Small intestine (tissue), 7 donors: ENCODE measurements around the gene ASB1. TPM values are rescaled to one million over a fixed set of nuclear protein-coding genes. Genes with fewer than 3 reads are reported as not detected.

Source experiments
- DNase-seq, 2 donors: peaks; one replicate each; pipeline versions ENCODE4 v3.0.0 to v3.0.0-alpha.2; 2013
- FAIRE-seq: peaks from 2 replicates; lab custom pipeline; 2012; peaks lifted over from hg19 to GRCh38; lab: Jason Lieb, UNC
- H3K27ac ChIP-seq, 3 donors: one replicate each; pipeline ENCODE4 v1.5.1; 2013; ENCODE audit warnings: low read length in 2 of 3, mild to moderate bottlenecking in 2 of 3, control low read depth in 1 of 3, inconsistent platforms in 1 of 3, low read depth in 1 of 3, moderate library complexity in 1 of 3
- H3K27me3 ChIP-seq, 3 donors: one replicate each; pipeline ENCODE4 v1.6.1; 2013; ENCODE audit warnings: low read length in 3 of 3, inconsistent platforms in 1 of 3; ENCODE audit not compliant: control insufficient read depth in 3 of 3, insufficient read depth in 3 of 3
- H3K36me3 ChIP-seq, 3 donors: one replicate each; pipeline ENCODE4 v1.6.1; 2013; ENCODE audit warnings: low read length in 3 of 3, inconsistent platforms in 1 of 3, low read depth in 1 of 3, mild to moderate bottlenecking in 1 of 3, moderate library complexity in 1 of 3; ENCODE audit not compliant: control insufficient read depth in 3 of 3, insufficient read depth in 2 of 3
- H3K4me1 ChIP-seq, 3 donors: one replicate each; pipeline ENCODE4 v1.6.1; 2013; ENCODE audit warnings: low read length in 2 of 3, inconsistent platforms in 1 of 3, low read depth in 1 of 3, mild to moderate bottlenecking in 1 of 3, moderate library complexity in 1 of 3; ENCODE audit not compliant: control insufficient read depth in 3 of 3, insufficient read depth in 2 of 3
- H3K4me3 ChIP-seq, 3 donors: one replicate each; pipeline ENCODE4 v1.5.1; 2013; ENCODE audit warnings: low read length in 3 of 3, control low read depth in 1 of 3, inconsistent platforms in 1 of 3, low read depth in 1 of 3, mild to moderate bottlenecking in 1 of 3, moderate library complexity in 1 of 3
- H3K9me3 ChIP-seq, 2 donors: one replicate each; pipeline ENCODE4 v1.6.1; 2013; ENCODE audit warnings: low read depth in 1 of 2, low read length in 1 of 2; ENCODE audit not compliant: control insufficient read depth in 2 of 2, insufficient read depth in 1 of 2
- WGBS, 3 donors: extraction: QIAGEN DNeasy Blood & Tissue Kit; methylation state at CpG; one replicate each; pipeline ENCODE4 v1.1.7; 2013; 5-methylcytosine and 5-hydroxymethylcytosine counted together
- polyA plus RNA-seq, 4 donors: library from polyadenylated mRNA; stranded (reverse) in 3 of 4; unstranded in 1 of 4; fragments of 200-250 nt in 3 of 4; fragments of 120-200 nt in 1 of 4; gene quantifications; one replicate each; pipeline versions ENCODE4 v1.2.1 to v1.2.3, GENCODE V29; 2013
- donor health status: healthy with polysubstance abuse.
- donor health status: control.
- donor health status: control.
- donor health status: Bipolar disorder and iron deficiency.
- donor health status: healthy.

ASB1 gene
- polyA plus RNA-seq, 4 donors = 11.2 to 20.3 (median 15.2) TPM

GRCh38 chr2:238424313-238424700 lies 2.4 kb upstream of the ASB1 start:
- 71 to 94% (median 84%) methylated on average over 3 of the region's 3 CpGs for WGBS, 3 donors
- Histone ChIP-seq H3K27ac (no peak overlapping the region), H3K9me3 (no peaks in the 10 kb centered on the region), H3K36me3 (no peaks in the 10 kb centered on the region), H3K4me3 (no peak overlapping the region), H3K27me3 (no peaks in the 10 kb centered on the region), H3K4me1 (peaks cover 0 to 15% (median 0%) of the 10 kb centered on the region in 3 donors)
- DNase-seq (no peak), FAIRE-seq (no peak)

GRCh38 chr2:238425505-238425978 lies 1.2 kb upstream of the ASB1 start:
- DNase-seq (no peak), FAIRE-seq (no peak)
- Histone ChIP-seq H3K27ac (no peak overlapping the region), H3K4me3 (peak overlapping the region in 2 of 3 donors; percentile 67 to 69), H3K9me3 (peaks cover 0 to under 1% of the 10 kb centered on the region in 2 donors), H3K27me3 (no peaks in the 10 kb centered on the region), H3K36me3 (peaks cover 0 to under 1% (median 0%) of the 10 kb centered on the region in 3 donors), H3K4me1 (peaks cover 0 to 15% (median 0%) of the 10 kb centered on the region in 3 donors)
- 45 to 71% (median 53%) methylated on average over 16 of the region's 16 CpGs for WGBS, 3 donors

- DNase-seq (no peak), FAIRE-seq (no peak)
- peaks cover 0 to 15% (median 0%) of the 10 kb centered on the region in 3 donors for H3K4me1 ChIP-seq
- H3K9me3 ChIP-seq = peaks cover 0 to 6% of the 10 kb centered on the region in 2 donors
- peaks cover 0 to 3% (median 0%) of the 10 kb centered on the region in 3 donors for H3K36me3 ChIP-seq
- H3K27me3 ChIP-seq = no peaks in the 10 kb centered on the region
- WGBS, 3 donors = 3 to 11% (median 9%) methylated on average over 24 of the region's 24 CpGs
- H3K4me3 ChIP-seq = peak overlapping the region; percentile 64 to 69 (median 67)
- peak overlapping the region; percentile 85 to 94 (median 94) for H3K27ac ChIP-seq
Observed at GRCh38 chr2:238425979-238426567, 654 bp upstream of the ASB1 start.

GRCh38 chr2:238427435-238428162 lies 872 bp downstream of the ASB1 start:
- Histone ChIP-seq H3K36me3 (peaks cover 0 to 6% (median 0%) of the 10 kb centered on the region in 3 donors), H3K27ac (peak overlapping the region; percentile 85 to 94 (median 94)), H3K4me3 (peak overlapping the region; percentile 64 to 69 (median 67)), H3K4me1 (peaks cover 0 to 11% (median 0%) of the 10 kb centered on the region in 3 donors), H3K9me3 (peaks cover 0 to 7% of the 10 kb centered on the region in 2 donors), H3K27me3 (no peaks in the 10 kb centered on the region)
- 8 to 13% (median 9%) methylated on average over 20 of the region's 20 CpGs for WGBS, 3 donors
- DNase-seq (no peak), FAIRE-seq (no peak)

- Histone ChIP-seq H3K9me3 (peaks cover 0 to 7% of the 10 kb centered on the region in 2 donors), H3K36me3 (peaks cover 0 to 16% (median 3%) of the 10 kb centered on the region in 3 donors), H3K27ac (no peak overlapping the region), H3K4me3 (no peak overlapping the region), H3K4me1 (peaks cover 0 to 11% (median 0%) of the 10 kb centered on the region in 3 donors), H3K27me3 (no peaks in the 10 kb centered on the region)
- 94 to 95% (median 94%) methylated on average over 8 of the region's 8 CpGs for WGBS, 3 donors
- no peak for FAIRE-seq
- DNase-seq = no peak
Observed at GRCh38 chr2:238428866-238429265, 2.1 kb downstream of the ASB1 start.

GRCh38 chr2:238430781-238431180 lies 4.1 kb downstream of the ASB1 start:
- peaks cover 0 to 7% of the 10 kb centered on the region in 2 donors for H3K9me3 ChIP-seq
- peaks cover 0 to 9% (median 0%) of the 10 kb centered on the region in 3 donors for H3K4me1 ChIP-seq
- FAIRE-seq (no peak), DNase-seq (no peak)
- WGBS, 3 donors = 97 to 99% (median 98%) methylated on average over 6 of the region's 6 CpGs
- H3K4me3 ChIP-seq = no peak overlapping the region
- H3K27ac ChIP-seq = no peak overlapping the region
- H3K27me3 ChIP-seq = no peaks in the 10 kb centered on the region
- H3K36me3 ChIP-seq = peaks cover 0 to 32% (median 17%) of the 10 kb centered on the region in 3 donors

GRCh38 chr2:238431456-238431855 lies 4.7 kb downstream of the ASB1 start:
- Histone ChIP-seq H3K27ac (no peak overlapping the region), H3K4me3 (no peak overlapping the region), H3K9me3 (peaks cover 0 to 7% of the 10 kb centered on the region in 2 donors), H3K4me1 (peaks cover 0 to 5% (median 0%) of the 10 kb centered on the region in 3 donors), H3K36me3 (peaks cover 0 to 35% (median 18%) of the 10 kb centered on the region in 3 donors), H3K27me3 (no peaks in the 10 kb centered on the region)
- DNase-seq (no peak), FAIRE-seq (no peak)
- 41 to 71% (median 55%) methylated on average over 1 of the region's 1 CpG for WGBS, 3 donors

GRCh38 chr2:238433300-238433915 lies 6.7 kb downstream of the ASB1 start:
- DNase-seq (no peak), FAIRE-seq (no peak)
- peaks cover 0 to 40% (median 20%) of the 10 kb centered on the region in 3 donors for H3K36me3 ChIP-seq
- 94 to 95% (median 94%) methylated on average over 14 of the region's 14 CpGs for WGBS, 3 donors
- H3K9me3 ChIP-seq = peaks cover 0 to 7% of the 10 kb centered on the region in 2 donors
- H3K4me3 ChIP-seq = no peak overlapping the region
- H3K4me1 ChIP-seq = no peaks in the 10 kb centered on the region
- no peak overlapping the region for H3K27ac ChIP-seq
- H3K27me3 ChIP-seq = no peaks in the 10 kb centered on the region
